ENCODE results near the gene RIOX2. TPM values are rescaled to one million over a fixed set of nuclear protein-coding genes. Genes with fewer than 3 reads are reported as not detected.

The RIOX2 gene
- total RNA-seq, 1 donor from 2014 or later, result 12.3 TPM

- H3K27ac Mint-ChIP-seq (ENCODE audit: unreplicated experiment), result no peak overlapping the region
- no peak for TF ChIP-seq CTCF (IDR thresholded peaks at IDR 0.05; ENCODE audit: partially characterized antibody, unreplicated experiment)
- H3K36me3 Mint-ChIP-seq (ENCODE audit: unreplicated experiment), result no peaks in the 10 kb centered on the region
These were observed 9.7 kb upstream of the RIOX2 start for GRCh38 chr3:97981886-97982285.

DNA sequence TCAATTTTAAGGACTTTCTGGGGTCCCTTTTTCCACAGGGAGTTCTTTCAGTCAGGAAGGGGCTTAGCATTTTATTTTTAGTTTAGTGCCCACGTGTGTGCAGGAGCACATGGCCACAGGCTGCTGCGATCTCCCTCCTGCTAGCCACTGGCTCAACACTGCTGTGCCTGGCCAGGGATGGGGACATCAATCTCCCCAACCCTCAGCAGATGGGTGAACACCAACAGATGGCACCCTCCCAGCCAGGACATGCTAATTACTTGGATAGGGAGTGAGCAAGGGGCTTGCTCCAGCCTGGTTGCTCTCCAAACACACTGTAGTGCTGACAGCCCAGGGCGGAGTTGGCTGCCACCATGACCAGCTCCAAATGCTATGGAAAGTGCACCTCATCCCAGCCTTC lies 7.4 kb upstream of the RIOX2 start:
- Mint-ChIP-seq H3K27me3 (ENCODE audit: unreplicated experiment) (peaks cover 7% of the 10 kb centered on the region), H3K9me3 (ENCODE audit: unreplicated experiment) (peaks cover 9% of the 10 kb centered on the region), H3K4me3 (ENCODE audit: unreplicated experiment) (peak overlapping the region; percentile 64), H3K4me1 (ENCODE audit: low read depth, unreplicated experiment) (peaks cover 53% of the 10 kb centered on the region), H3K36me3 (ENCODE audit: unreplicated experiment) (no peaks in the 10 kb centered on the region), H3K27ac (ENCODE audit: unreplicated experiment) (peak overlapping the region; percentile 92)
- TF ChIP-seq CTCF (IDR thresholded peaks at IDR 0.05; ENCODE audit: partially characterized antibody, unreplicated experiment), result no peak
- DNase-seq, result peak; percentile 90

More at GRCh38 chr3:97981886-97982285, 9.7 kb upstream of the RIOX2 start:
- peaks cover 53% of the 10 kb centered on the region for H3K4me1 Mint-ChIP-seq (ENCODE audit: low read depth, unreplicated experiment)
- DNase-seq, result no peak
- no peak overlapping the region for H3K4me3 Mint-ChIP-seq (ENCODE audit: unreplicated experiment)
- peaks cover 7% of the 10 kb centered on the region for H3K27me3 Mint-ChIP-seq (ENCODE audit: unreplicated experiment)
- H3K9me3 Mint-ChIP-seq (ENCODE audit: unreplicated experiment), result peaks cover 9% of the 10 kb centered on the region

- no peak for DNase-seq
- Mint-ChIP-seq H3K4me3 (ENCODE audit: unreplicated experiment) (no peak overlapping the region), H3K4me1 (ENCODE audit: low read depth, unreplicated experiment) (peaks cover 36% of the 10 kb centered on the region), H3K36me3 (ENCODE audit: unreplicated experiment) (no peaks in the 10 kb centered on the region), H3K9me3 (ENCODE audit: unreplicated experiment) (peaks cover 15% of the 10 kb centered on the region), H3K27ac (ENCODE audit: unreplicated experiment) (no peak overlapping the region), H3K27me3 (ENCODE audit: unreplicated experiment) (peaks cover 8% of the 10 kb centered on the region)
- peak; percentile 13 for TF ChIP-seq CTCF (IDR thresholded peaks at IDR 0.05; ENCODE audit: partially characterized antibody, unreplicated experiment)
These were observed 3.2 kb upstream of the RIOX2 start for GRCh38 chr3:97975466-97975865.

GRCh38 chr3:97974996-97975395 lies 2.8 kb upstream of the RIOX2 start:
- DNase-seq, result no peak
- H3K27me3 Mint-ChIP-seq (ENCODE audit: unreplicated experiment), result peaks cover 8% of the 10 kb centered on the region
- peaks cover 36% of the 10 kb centered on the region for H3K4me1 Mint-ChIP-seq (ENCODE audit: low read depth, unreplicated experiment)
- H3K27ac Mint-ChIP-seq (ENCODE audit: unreplicated experiment), result no peak overlapping the region
- no peaks in the 10 kb centered on the region for H3K36me3 Mint-ChIP-seq (ENCODE audit: unreplicated experiment)
- no peak overlapping the region for H3K4me3 Mint-ChIP-seq (ENCODE audit: unreplicated experiment)
- no peak for TF ChIP-seq CTCF (IDR thresholded peaks at IDR 0.05; ENCODE audit: partially characterized antibody, unreplicated experiment)
- H3K9me3 Mint-ChIP-seq (ENCODE audit: unreplicated experiment), result peaks cover 13% of the 10 kb centered on the region

GRCh38 chr3:97972976-97973375 lies 745 bp upstream of the RIOX2 start:
- H3K4me3 Mint-ChIP-seq (ENCODE audit: unreplicated experiment), result peak overlapping the region; percentile 63
- peaks cover 26% of the 10 kb centered on the region for H3K4me1 Mint-ChIP-seq (ENCODE audit: low read depth, unreplicated experiment)
- H3K27me3 Mint-ChIP-seq (ENCODE audit: unreplicated experiment), result peaks cover 3% of the 10 kb centered on the region
- peak overlapping the region; percentile 62 for H3K27ac Mint-ChIP-seq (ENCODE audit: unreplicated experiment)
- no peaks in the 10 kb centered on the region for H3K36me3 Mint-ChIP-seq (ENCODE audit: unreplicated experiment)
- no peak for DNase-seq
- peaks cover 6% of the 10 kb centered on the region for H3K9me3 Mint-ChIP-seq (ENCODE audit: unreplicated experiment)
- no peak for TF ChIP-seq CTCF (IDR thresholded peaks at IDR 0.05; ENCODE audit: partially characterized antibody, unreplicated experiment)
